Stimulated activated CD8-positive, alpha-beta memory T cell treated with anti-CD3 and anti-CD28 coated beads, Interleukin-15, amount 100 ng/mL, for 1 hour (primary cell): ENCODE measurements around the gene HIP1R.

Experiments
- DNase-seq: peaks from one replicate; pipeline ENCODE4 v3.0.0-alpha.2; 2020; ENCODE audit warnings: low read depth

The HIP1R gene

GRCh38 chr12:122834104-122834920 lies 945 bp upstream of the HIP1R start:
- DNase-seq, result no peak

DNA sequence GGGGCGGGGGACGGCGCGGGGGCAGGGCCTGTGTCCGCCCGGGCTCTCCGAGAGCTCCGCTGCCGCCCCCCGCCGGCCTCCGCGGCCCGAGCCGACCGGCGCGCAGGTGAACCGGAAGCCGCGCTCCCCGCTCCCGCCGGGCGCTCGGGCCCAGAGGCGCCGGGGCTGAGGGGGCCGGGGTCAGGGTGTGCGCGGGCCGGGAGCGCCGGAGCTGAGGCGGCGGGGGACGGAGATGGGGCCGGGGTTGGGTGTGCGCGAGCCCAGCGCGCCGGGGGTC lies 431 bp downstream of the HIP1R start:
- DNase-seq, result no peak

DNA sequence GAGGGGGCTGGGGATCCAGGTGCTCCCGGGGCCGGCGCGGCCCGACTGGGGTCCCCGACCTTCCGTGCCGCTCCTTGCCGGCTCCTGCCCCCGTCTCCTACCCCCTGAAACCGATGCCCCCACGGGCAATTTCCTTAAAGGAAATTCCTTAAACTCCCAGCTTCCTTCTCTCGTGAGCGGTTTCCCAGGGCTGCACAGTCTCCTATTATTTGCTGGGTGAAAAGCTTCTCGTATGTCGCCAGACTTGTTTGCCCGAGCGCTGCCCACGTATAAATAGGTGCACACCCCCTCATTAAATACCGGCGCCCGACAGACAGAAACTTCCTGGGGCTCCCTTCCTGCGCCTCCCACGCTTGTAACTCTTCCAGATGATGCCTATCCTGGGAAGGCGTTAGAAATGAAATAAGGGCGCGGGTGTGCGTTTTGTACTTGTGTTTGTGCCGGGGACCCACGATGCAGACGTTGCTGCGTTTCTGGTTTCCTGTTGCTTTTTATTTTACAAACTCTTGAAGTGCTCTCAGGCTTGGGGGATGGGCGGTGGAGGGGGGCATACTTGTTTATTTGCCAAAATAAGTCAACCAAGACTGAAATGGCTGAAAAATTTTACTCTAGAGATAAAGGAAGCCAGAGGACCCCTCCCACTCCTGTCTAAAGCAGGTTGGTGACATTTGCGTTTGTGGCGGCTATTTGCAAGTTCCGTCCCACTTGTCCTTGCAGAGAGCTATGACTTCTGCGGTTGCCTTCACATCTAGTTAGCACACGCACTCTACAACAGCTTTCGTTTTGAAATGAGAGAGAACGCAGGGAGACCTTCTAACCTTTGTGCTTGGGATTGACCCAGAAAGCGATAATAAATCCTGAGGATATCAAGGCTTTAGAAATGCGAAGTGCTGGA lies 1.0 kb downstream of the HIP1R start:
- peak; percentile 18 for DNase-seq

- no peak for DNase-seq
Observed at GRCh38 chr12:122837306-122838265, 2.3 kb downstream of the HIP1R start.

DNA sequence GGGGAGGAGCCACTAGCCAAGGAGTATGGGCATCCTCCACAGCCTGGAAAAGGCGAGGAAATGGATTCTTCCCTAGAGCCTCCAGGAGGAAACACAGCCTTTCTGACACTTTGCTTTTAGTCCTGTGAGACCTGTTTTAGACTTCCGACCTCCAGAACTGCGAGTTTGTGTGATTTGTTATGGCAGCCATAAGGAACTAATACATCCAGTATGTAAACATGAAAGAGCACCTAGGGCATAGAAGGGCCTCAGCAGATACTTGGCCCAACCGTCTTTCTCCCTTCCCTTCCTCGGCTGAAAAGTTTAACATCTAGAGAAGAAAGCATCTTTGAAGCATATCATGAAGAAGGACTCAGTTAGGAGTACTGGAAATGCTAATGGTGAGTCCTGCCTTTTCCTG lies 3.6 kb downstream of the HIP1R start:
- DNase-seq, result no peak

- no peak for DNase-seq
Observed at GRCh38 chr12:122839907-122840554, 4.8 kb downstream of the HIP1R start.

- DNase-seq, result no peak
Observed at GRCh38 chr12:122840580-122841513, 5.6 kb downstream of the HIP1R start.

DNA sequence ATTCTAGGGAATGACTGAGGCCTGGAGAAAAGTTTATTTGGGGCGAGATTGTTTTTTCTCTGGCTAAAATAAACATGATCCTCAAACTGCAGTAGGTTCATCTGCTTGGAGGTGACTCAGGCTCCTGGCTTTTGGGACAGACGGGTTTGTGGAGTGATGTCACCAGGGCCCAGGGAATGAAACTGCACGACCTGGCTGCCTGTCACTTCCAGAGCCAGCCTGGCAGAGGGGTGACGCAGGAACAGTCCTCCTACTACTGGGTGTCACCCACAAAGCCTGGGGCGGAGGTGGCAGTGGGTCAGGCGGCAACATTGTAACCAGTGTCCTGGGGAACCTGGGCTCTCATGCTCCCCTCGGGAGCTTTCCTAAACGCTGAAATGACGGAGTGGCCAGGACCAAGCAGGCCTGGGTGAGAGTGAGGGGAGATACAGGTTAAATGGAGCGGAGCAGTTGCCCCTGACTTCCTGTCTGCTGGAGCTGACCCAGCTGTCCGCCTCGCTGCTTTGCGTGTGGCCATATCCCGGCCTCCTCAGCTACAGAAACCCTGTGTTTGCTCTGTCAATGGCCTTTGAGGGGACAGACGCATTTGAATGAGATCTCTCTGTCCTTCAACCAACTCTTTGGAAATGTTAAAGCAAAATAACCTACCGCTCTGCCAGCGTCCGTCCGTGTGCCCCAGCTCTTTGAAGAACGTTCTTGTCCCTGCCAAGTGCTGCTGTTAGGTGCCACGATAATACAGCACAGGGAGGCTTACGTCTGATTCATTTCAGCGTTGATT lies 6.5 kb downstream of the HIP1R start:
- no peak for DNase-seq

DNA sequence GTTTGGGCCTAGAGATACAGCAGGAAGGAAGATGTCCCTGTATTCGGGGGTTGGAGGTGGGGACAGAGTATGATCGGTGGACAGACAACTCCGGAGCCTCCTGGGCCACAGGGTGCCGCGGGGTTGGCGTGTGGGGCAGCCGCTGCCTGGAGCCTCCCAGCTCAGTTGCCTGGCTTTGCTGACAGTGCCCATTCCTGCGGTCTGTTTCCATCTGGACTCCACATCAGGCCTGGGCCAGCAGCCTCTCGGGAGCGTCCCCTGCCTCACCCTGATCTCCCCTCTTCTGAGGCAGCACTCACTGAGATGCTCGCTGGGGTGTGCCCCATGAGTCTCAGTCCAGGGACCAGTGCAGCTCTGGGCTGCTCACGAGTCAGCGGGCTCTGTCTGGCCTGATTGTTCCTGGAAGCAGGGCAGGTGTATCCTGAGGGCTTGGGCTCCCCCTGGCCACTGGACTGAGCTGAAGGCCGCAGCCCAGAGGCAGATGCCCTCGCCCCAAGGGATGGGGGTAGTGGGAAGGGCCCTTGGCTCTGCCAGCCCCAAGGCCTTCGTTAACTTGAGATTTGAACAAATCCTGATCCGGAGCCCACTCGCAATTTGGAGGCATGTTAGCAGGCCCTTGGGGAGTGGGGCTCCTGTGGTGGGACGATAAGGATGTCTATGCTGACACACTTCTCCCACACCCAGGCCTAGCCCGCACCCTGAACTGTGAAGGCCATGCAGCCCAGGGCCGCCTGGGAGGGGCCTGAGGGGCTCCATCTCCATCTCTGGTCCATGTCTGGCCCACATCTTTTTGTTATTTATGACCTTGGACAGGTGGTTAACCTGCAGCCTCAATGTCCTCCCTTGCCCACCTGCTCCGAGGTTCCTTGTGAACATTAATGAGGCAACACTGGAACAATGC lies 7.5 kb downstream of the HIP1R start:
- DNase-seq, result no peak

DNA sequence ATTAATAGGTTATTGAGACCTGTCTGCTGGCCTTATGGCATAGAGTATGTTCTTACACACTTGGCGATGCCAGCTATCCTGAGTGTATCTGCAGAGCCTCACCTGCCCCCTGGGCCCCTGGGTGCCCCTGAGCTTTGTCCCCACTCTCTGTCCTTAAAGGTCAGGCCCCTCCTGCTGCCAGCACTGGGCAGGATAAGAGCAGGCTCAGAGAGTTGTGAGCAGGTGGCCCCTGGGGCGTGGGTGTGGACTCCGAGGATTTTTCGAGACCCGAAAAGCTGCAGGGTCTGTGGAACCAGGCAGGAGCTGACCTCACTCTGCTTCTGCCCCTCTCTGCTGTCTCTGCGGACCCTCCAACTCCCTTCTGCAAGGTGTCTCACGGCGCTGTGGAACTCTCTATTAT lies 8.2 kb downstream of the HIP1R start:
- no peak for DNase-seq

DNA sequence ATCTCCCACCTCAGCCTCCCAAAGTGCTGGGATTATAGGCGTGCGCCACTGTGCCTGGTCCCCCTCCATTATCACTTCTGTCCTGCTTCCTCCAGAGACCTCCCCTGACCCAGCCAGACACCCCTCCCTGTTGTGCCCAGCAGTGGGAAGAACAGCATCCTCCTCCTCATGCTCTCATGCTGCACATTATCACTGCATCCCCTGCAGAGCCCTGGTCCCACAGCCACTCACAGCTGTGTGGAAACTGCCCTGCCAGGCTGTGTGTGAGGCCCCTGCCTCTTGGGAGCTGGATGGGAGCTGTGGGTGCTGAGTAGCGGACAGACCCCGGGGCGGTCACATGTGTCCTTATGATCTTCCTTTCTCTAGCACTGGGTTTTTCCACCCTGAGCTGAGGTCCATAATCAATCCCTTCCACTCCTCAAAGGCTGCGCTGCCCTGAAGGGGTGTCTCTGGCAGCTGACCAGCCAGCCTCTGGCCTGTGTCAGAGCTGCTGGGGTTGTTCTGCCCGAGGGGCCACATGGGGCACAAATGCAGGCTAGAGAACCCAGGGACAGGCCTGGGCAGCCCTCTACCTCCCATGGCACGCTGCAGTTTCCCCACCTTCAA lies 9.2 kb downstream of the HIP1R start:
- no peak for DNase-seq

- DNase-seq, result no peak
Observed at GRCh38 chr12:122845041-122845864, 10.0 kb downstream of the HIP1R start.

DNA sequence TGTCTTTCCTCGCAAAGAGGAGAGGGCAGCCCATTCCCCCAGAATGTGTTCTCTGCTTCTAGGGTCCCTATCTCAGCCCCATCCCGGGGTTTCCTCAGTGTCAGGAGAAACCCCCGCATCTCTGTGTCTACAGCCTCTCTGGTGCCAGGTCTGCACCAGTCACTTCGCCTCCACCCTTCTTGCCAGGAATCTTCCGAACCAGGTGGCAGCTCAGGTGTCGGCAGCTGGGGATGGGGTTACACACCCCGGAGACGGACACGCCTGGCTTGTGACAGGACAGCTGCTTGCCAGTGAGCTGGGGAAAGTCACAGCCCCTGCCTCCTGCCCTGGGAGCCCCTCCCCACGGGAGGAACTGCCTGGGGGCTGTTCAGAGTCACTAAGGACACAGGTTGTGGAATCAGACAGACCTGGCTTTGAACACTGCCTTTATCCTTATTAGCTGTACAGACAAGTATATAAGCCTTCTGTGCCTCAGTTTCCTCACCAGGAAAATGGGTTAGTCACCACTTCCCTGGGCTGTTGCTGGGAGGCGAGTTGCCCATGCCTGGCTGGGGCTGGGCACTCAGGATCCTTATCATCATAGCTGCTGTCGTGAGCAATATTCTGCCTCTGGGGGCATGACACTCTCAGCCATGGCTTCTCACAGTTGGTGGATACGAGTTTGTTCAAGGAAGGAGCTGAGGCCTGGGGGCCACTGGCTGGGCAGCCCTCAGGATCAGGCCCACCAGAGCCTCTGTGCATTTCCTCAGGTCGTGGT lies 10.8 kb downstream of the HIP1R start:
- DNase-seq, result no peak

- DNase-seq, result no peak
Observed at GRCh38 chr12:122846622-122847515, 11.6 kb downstream of the HIP1R start.

DNA sequence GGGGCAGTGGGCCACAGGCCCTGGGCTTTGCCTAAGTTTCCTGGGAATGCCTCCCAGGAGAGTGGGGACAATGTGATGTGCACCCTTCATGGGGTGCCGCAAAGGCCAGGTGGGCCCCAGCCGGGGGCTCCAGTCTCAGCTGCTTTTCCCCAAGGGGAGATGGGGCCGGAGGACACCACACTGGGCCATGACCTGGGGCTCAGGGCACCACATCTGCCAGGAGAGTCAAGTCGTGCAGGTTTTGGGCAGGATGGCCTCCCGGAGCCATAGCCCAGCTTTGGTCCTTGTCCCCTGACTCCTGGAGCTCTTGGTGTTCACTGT lies 12.2 kb downstream of the HIP1R start:
- no peak for DNase-seq

GRCh38 chr12:122847921-122848421 lies 12.7 kb downstream of the HIP1R start:
- no peak for DNase-seq
